Measurements from ENCODE around the gene CCDC40. TPM values are rescaled to one million over a fixed set of nuclear protein-coding genes. Genes with fewer than 3 reads are reported as not detected.

The CCDC40 gene
- total and polyA plus RNA-seq, 10 of the 15 experiments (the other 5 are each of a cell fraction or from before 2014, with no cell fraction given) = 0.06 to 0.10 TPM; not detected in 8

DNA sequence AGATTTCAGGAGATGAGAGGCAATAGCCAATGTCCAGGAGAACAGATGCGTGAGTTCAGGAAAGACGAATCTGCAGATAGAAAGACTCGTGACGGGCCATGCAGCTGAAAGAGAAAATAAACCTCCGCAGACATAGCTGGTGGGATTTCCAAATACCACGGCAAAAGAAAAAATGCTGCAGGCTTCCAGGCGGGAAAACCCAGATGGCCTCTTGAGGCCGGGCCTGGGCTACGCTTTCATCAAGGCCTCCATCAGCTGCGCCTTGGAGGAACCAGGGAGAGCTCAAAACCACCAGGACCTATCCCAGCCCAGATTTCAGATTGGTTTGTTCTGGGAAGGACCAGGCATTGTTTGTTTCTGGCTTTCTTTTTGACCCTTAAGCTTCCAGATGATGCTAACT, 16.7 kb downstream of the CCDC40 start (continued):
- TF ChIP-seq, protein P1, sequence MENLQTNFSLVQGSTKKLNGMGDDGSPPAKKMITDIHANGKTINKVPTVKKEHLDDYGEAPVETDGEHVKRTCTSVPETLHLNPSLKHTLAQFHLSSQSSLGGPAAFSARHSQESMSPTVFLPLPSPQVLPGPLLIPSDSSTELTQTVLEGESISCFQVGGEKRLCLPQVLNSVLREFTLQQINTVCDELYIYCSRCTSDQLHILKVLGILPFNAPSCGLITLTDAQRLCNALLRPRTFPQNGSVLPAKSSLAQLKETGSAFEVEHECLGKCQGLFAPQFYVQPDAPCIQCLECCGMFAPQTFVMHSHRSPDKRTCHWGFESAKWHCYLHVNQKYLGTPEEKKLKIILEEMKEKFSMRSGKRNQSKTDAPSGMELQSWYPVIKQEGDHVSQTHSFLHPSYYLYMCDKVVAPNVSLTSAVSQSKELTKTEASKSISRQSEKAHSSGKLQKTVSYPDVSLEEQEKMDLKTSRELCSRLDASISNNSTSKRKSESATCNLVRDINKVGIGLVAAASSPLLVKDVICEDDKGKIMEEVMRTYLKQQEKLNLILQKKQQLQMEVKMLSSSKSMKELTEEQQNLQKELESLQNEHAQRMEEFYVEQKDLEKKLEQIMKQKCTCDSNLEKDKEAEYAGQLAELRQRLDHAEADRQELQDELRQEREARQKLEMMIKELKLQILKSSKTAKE (IDR thresholded peaks at IDR 0.05; ENCODE audit: low read depth, poor library complexity, severe bottlenecking) = no peak
- TF ChIP-seq, protein P2, sequence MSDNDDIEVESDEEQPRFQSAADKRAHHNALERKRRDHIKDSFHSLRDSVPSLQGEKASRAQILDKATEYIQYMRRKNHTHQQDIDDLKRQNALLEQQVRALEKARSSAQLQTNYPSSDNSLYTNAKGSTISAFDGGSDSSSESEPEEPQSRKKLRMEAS (IDR thresholded peaks at IDR 0.05; ENCODE audit: low read depth, low read length) = no peak

DNA sequence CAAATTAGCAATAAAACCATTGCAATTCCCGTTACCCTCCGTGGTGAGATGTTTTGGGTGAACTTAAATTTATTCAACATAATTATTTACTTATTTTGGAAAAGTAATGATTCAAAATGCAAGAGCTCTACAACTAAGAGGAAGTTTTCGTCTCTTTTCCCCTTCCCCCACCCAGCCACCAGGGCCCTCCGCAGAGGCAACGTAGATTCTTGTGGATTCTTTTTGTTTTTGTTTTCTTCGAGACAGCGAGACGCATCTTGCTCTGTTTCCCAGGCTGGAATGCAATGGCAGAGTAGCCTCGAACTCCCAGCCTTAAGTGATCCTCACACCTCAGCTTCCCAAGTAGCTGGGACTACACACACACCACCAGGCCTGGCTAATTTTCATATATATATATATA, 19.2 kb downstream of the CCDC40 start:
- in situ Hi-C loops (cut with MboI) = no loop called here
- ChIA-PET CTCF (interaction anchor here (1.1 kb wide), 1 partner anchor 47 kb away, joined by 3 read pairs; no protein-coding TSS in a partner anchor), SMC1A (ENCODE audit: uncharacterized antibody, unreplicated experiment) (no interaction called here)
- TF ChIP-seq CHD2 (IDR thresholded peaks at IDR 0.05; ENCODE audit: borderline replicate concordance, low read depth, low read length) (no peak), GATAD2B (conservative IDR thresholded peaks at IDR 0.05; ENCODE audit: low read depth) (no peak), BHLHE40 (IDR thresholded peaks at IDR 0.05; ENCODE audit: borderline replicate concordance in 1 of 2, low read depth in 2 of 2, low read length in 1 of 2) (no peak), MXI1 (IDR thresholded peaks at IDR 0.05; ENCODE audit: low read depth, low read length) (no peak), CHD1 (IDR thresholded peaks at IDR 0.05; ENCODE audit: low read depth, low read length) (no peak), USF2 (IDR thresholded peaks at IDR 0.05; ENCODE audit: borderline replicate concordance, low read depth, low read length) (no peak), NBN (IDR thresholded peaks at IDR 0.05) (no peak), ZNF274 (IDR thresholded peaks at IDR 0.05; ENCODE audit: insufficient read depth, insufficient read length) (no peak), SMAD5 (IDR thresholded peaks at IDR 0.05; ENCODE audit: low read depth) (no peak), PAX8 (IDR thresholded peaks at IDR 0.05) (no peak), TCF7 (IDR thresholded peaks at IDR 0.05; ENCODE audit: borderline replicate concordance) (no peak), RELA (IDR thresholded peaks at IDR 0.05; ENCODE audit: borderline replicate concordance, partially characterized antibody) (no peak), BACH1 (IDR thresholded peaks at IDR 0.05; ENCODE audit: borderline replicate concordance) (no peak)
- TF ChIP-seq, protein P3, sequence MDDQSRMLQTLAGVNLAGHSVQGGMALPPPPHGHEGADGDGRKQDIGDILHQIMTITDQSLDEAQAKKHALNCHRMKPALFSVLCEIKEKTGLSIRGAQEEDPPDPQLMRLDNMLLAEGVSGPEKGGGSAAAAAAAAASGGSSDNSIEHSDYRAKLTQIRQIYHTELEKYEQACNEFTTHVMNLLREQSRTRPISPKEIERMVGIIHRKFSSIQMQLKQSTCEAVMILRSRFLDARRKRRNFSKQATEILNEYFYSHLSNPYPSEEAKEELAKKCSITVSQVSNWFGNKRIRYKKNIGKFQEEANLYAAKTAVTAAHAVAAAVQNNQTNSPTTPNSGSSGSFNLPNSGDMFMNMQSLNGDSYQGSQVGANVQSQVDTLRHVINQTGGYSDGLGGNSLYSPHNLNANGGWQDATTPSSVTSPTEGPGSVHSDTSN (IDR thresholded peaks at IDR 0.05; ENCODE audit: insufficient replicate concordance, low read depth, low read length) = no peak
- TF ChIP-seq, protein P4, sequence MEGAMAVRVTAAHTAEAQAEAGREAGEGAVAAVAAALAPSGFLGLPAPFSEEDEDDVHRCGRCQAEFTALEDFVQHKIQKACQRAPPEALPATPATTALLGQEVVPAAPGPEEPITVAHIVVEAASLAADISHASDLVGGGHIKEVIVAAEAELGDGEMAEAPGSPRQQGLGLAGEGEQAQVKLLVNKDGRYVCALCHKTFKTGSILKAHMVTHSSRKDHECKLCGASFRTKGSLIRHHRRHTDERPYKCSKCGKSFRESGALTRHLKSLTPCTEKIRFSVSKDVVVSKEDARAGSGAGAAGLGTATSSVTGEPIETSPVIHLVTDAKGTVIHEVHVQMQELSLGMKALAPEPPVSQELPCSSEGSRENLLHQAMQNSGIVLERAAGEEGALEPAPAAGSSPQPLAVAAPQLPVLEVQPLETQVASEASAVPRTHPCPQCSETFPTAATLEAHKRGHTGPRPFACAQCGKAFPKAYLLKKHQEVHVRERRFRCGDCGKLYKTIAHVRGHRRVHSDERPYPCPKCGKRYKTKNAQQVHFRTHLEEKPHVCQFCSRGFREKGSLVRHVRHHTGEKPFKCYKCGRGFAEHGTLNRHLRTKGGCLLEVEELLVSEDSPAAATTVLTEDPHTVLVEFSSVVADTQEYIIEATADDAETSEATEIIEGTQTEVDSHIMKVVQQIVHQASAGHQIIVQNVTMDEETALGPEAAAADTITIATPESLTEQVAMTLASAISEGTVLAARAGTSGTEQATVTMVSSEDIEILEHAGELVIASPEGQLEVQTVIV (IDR thresholded peaks at IDR 0.05; ENCODE audit: borderline replicate concordance, partially characterized antibody) = no peak

More for the DNA sequence above, 19.2 kb downstream of the CCDC40 start:
- DNase-seq (ENCODE audit: low read depth, low spot score) = no peak
- Histone ChIP-seq H3K4me1 (ENCODE audit: control insufficient read depth, insufficient read depth, low read length) (no peaks in the 10 kb centered on the region), H3K4me2 (ENCODE audit: control insufficient read depth, insufficient read depth) (no peak overlapping the region), H3K79me2 (ENCODE audit: control insufficient read depth, insufficient read depth, low read length) (no peaks in the 10 kb centered on the region), H3K27me3 (replicated peaks in 1 of 2; ENCODE audit: control insufficient read depth in 2 of 2, insufficient read depth in 2 of 2, low read length in 1 of 2) (no peaks in the 10 kb centered on the region), H2AFZ (ENCODE audit: control insufficient read depth, low read depth, low read length) (no peak overlapping the region), H3K4me3 (no peak overlapping the region), H4K20me1 (ENCODE audit: control insufficient read depth, insufficient read depth) (no peaks in the 10 kb centered on the region), H3K27ac (ENCODE audit: control insufficient read depth, insufficient read depth) (no peak overlapping the region), H3K36me3 (ENCODE audit: control insufficient read depth in 2 of 2, insufficient read depth in 2 of 2, low read length in 1 of 2) (no peaks in the 10 kb centered on the region), H3K9me3 (replicated peaks; ENCODE audit: control insufficient read depth, insufficient read depth, low read length) (no peaks in the 10 kb centered on the region), H3K9ac (ENCODE audit: control insufficient read depth, insufficient read depth, low read length) (no peak overlapping the region)
- ATAC-seq = no peak
- 33% methylated on average over 9 of the region's 9 CpGs for WGBS (ENCODE audit: insufficient coverage, insufficient replicate concordance, low lambda C conversion rate, missing lambda C conversion rate)
- RAD21 ChIA-PET (ENCODE audit: unreplicated experiment) = no interaction called here
- POLR2A ChIA-PET = no interaction called here
- no peak for FAIRE-seq
- BruUV-seq (replicated peaks) = no TSS peak
- intact Hi-C loops (cut with micrococcal nuclease; ENCODE audit: unreplicated experiment) = no loop called here
